DOHH2 (cell line): ENCODE measurements around the gene TTC29.
"Not testable (repeated sequence)": the region's sequence is repeated elsewhere in the genome, so short reads cannot be mapped to it uniquely, and the experiment has no call there.

ENCODE experiments used
- H3F3A ChIP-seq: fragments of 200-600 bp; sonication (generic), shearing (Covaris generic); 2 replicates; pipeline ENCODE4 v1.6.0; 2016; ENCODE audit warnings: antibody characterized with exemption, mild to moderate bottlenecking; ENCODE audit not compliant: control insufficient read depth, insufficient read depth
- H3K27ac ChIP-seq: fragments of 200-600 bp; sonication (generic); 2 replicates; pipeline ENCODE4 v1.5.1; 2014; ENCODE audit warnings: low read depth, mild to moderate bottlenecking, low read length, moderate library complexity
- H3K27me3 ChIP-seq: fragments of 200-600 bp; sonication (generic); 2 replicates; pipeline ENCODE4 v1.6.1; 2014; ENCODE audit warnings: mild to moderate bottlenecking, low read length, mixed read lengths; ENCODE audit not compliant: control insufficient read depth
- H3K36me3 ChIP-seq: fragments of 200-600 bp; sonication (generic); 2 replicates; pipeline ENCODE4 v1.6.1; 2014; ENCODE audit warnings: mild to moderate bottlenecking, low read length, moderate library complexity, mixed read lengths; ENCODE audit not compliant: control insufficient read depth
- H3K4me1 ChIP-seq: fragments of 200-600 bp; sonication (generic); 2 replicates; pipeline ENCODE4 v1.6.1; 2014; ENCODE audit warnings: mild to moderate bottlenecking, low read length, mixed read lengths; ENCODE audit not compliant: control insufficient read depth
- H3K4me2 ChIP-seq: fragments of 200-600 bp; sonication (generic); 2 replicates; pipeline ENCODE4 v1.6.0; 2014; ENCODE audit warnings: mild to moderate bottlenecking, low read length, moderate library complexity
- H3K4me3 ChIP-seq: fragments of 200-600 bp; sonication (generic); 2 replicates; pipeline ENCODE4 v1.5.1; 2014; ENCODE audit warnings: mild to moderate bottlenecking, low read length, mixed read lengths
- H3K79me2 ChIP-seq: fragments of 200-600 bp; sonication (generic); 2 replicates; pipeline ENCODE4 v1.6.1; 2014; ENCODE audit warnings: mild to moderate bottlenecking, low read length, mixed read lengths; ENCODE audit not compliant: control insufficient read depth
- H3K9me2 ChIP-seq: fragments of 200-600 bp; sonication (generic); replicated peaks from 2 replicates; pipeline ENCODE4 v1.6.1; 2014; ENCODE audit warnings: mild to moderate bottlenecking, low read length, mixed read lengths; ENCODE audit not compliant: control insufficient read depth
- H3K9me3 ChIP-seq: fragments of 200-600 bp; sonication (generic); 2 replicates; pipeline ENCODE4 v1.6.1; 2014; ENCODE audit warnings: antibody characterized with exemption, low read length, mixed read lengths; ENCODE audit not compliant: control insufficient read depth, insufficient read depth
- H4K20me1 ChIP-seq: fragments of 200-600 bp; sonication (generic); 2 replicates; pipeline ENCODE4 v1.6.0; 2014; ENCODE audit warnings: low read depth, mild to moderate bottlenecking, antibody characterized with exemption, low read length, moderate library complexity; ENCODE audit not compliant: control insufficient read depth, insufficient read depth
- CTCF ChIP-seq: fragments of 200-600 bp; sonication (generic); IDR thresholded peaks from one replicate; pipeline ENCODE4 v1.5.1; 2014; ENCODE audit warnings: antibody characterized with exemption, mild to moderate bottlenecking, low read depth, low read length; ENCODE audit not compliant: poor library complexity, severe bottlenecking
- EZH2phosphoT487 ChIP-seq: fragments of 200-600 bp; sonication (generic); IDR thresholded peaks from 2 replicates; pipeline ENCODE4 v1.6.1; 2017; ENCODE audit warnings: borderline replicate concordance, mild to moderate bottlenecking, antibody characterized with exemption, low read length, moderate library complexity, mixed read lengths

TTC29 gene

GRCh38 chr4:146709956-146710355 is 235.7 kb downstream of the TTC29 start:
- Histone ChIP-seq H3K4me2 (no peak overlapping the region), H3K79me2 (no peaks in the 10 kb centered on the region), H3K4me1 (no peaks in the 10 kb centered on the region), H3K36me3 (no peaks in the 10 kb centered on the region), H3F3A (no peaks in the 10 kb centered on the region), H3K4me3 (no peak overlapping the region), H3K9me2 (no peaks in the 10 kb centered on the region), H3K9me3 (no peaks in the 10 kb centered on the region), H3K27ac (no peak overlapping the region), H3K27me3 (no peaks in the 10 kb centered on the region), H4K20me1 (no peaks in the 10 kb centered on the region)
- TF ChIP-seq CTCF (no peak), EZH2phosphoT487 (no peak)

GRCh38 chr4:146699910-146700309 is 245.8 kb downstream of the TTC29 start:
- Histone ChIP-seq H3K27me3 (no peaks in the 10 kb centered on the region), H3K4me3 (no peak overlapping the region), H3K4me2 (no peak overlapping the region), H3K4me1 (no peaks in the 10 kb centered on the region), H3F3A (no peaks in the 10 kb centered on the region), H3K9me3 (no peaks in the 10 kb centered on the region), H3K9me2 (no peaks in the 10 kb centered on the region), H3K36me3 (no peaks in the 10 kb centered on the region), H3K79me2 (no peaks in the 10 kb centered on the region), H4K20me1 (no peaks in the 10 kb centered on the region), H3K27ac (no peak overlapping the region)
- TF ChIP-seq EZH2phosphoT487: no peak
- TF ChIP-seq CTCF: no peak

GRCh38 chr4:146674829-146675570 is 270.7 kb downstream of the TTC29 start:
- H3K36me3 ChIP-seq: no peaks in the 10 kb centered on the region
- TF ChIP-seq CTCF (no peak), EZH2phosphoT487 (no peak)
- no peaks in the 10 kb centered on the region for H3K9me3 ChIP-seq
- H3K4me1 ChIP-seq: no peaks in the 10 kb centered on the region
- no peaks in the 10 kb centered on the region for H3F3A ChIP-seq
- no peak overlapping the region for H3K4me2 ChIP-seq
- H3K27me3 ChIP-seq: no peaks in the 10 kb centered on the region
- no peak overlapping the region for H3K27ac ChIP-seq
- H4K20me1 ChIP-seq: no peaks in the 10 kb centered on the region
- H3K79me2 ChIP-seq: no peaks in the 10 kb centered on the region
- H3K4me3 ChIP-seq: no peak overlapping the region
- no peaks in the 10 kb centered on the region for H3K9me2 ChIP-seq

- not testable (repeated sequence) for H3K79me2 ChIP-seq, H3K4me1 ChIP-seq, H3K4me3 ChIP-seq, H3K9me2 ChIP-seq, H3K27ac ChIP-seq, H4K20me1 ChIP-seq, H3K9me3 ChIP-seq, H3K36me3 ChIP-seq, H3K4me2 ChIP-seq, H3K27me3 ChIP-seq, H3F3A ChIP-seq
Observed at GRCh38 chr4:146663968-146664311, 281.7 kb downstream of the TTC29 start.
